ENCODE results near the gene PDIA2.

DNA sequence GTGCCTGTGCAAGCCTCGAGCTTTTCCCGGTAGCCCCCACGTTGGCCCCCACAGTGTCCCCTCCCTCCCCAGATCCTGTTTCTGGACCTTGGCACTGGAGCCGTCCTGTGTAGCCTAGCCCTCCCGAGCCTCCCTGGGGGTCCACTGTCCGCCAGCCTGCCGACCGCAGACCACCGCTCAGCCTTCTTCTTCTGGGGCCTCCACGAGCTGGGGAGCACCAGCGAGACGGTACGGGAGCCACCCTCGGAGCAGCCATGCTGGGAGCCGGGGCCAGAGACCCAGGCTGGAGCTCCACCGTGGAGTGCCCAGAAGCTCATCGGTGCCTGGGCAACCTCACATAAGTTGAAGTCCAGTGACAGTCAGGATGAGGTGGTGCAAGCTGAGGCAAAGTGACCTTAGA is 19.0 kb upstream of the PDIA2 start:
- TF ChIP-seq CTCF (conservative IDR thresholded peaks at IDR 0.05; ENCODE audit: low read depth, low read length) (no peak), EZH2 (IDR thresholded peaks at IDR 0.05; ENCODE audit: borderline replicate concordance, low read depth, low read length, poor library complexity, severe bottlenecking) (no peak)

All from A673 (cell line).